ENCODE data around the gene F2RL2.
A peak's percentile ranks its signal among the peaks of the same experiment; 100 is the strongest.

F2RL2 gene

DNA sequence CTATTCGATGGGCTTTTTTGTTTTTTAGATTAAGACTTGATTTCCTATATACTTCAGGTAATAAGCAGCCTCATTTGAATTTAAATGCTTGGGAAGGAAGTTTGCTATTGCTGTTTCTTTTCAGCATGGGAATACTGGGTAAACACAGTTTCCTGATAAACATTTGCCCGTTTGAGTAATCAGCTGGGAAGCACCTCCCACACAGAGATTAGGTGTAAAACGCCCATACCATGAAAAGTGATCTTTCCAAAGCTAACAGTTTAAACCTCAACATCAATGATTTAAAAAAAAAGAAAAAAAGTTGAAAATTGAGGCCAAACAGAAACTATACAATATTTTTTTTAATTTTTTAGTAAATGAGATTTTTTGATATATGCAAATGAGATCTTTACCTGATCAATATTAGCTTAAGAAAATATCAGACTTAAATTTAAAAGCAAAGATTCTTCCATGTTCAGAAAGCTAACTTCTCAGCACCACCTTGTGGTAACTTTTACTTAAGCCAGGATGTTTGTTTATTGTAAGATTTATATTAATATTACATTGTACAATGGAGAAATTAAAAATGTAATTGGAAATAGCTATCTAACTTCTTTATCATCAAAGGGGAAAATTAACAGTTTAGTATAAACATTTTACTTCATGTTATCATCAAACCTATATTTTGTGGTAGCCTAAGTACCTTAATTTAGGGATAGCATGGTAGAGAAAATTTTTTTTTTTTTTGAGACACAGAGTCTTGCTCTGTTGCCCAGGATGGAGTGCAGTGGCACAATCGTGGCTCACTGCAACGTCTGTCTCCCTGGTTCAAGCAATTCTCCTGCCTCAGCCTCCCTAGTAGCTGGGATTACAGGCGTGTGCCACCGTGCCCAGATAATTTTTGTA, 39.8 kb downstream of the F2RL2 start:
- peak; percentile 15 for DNase-seq (ENCODE audit: low read depth)

DNA sequence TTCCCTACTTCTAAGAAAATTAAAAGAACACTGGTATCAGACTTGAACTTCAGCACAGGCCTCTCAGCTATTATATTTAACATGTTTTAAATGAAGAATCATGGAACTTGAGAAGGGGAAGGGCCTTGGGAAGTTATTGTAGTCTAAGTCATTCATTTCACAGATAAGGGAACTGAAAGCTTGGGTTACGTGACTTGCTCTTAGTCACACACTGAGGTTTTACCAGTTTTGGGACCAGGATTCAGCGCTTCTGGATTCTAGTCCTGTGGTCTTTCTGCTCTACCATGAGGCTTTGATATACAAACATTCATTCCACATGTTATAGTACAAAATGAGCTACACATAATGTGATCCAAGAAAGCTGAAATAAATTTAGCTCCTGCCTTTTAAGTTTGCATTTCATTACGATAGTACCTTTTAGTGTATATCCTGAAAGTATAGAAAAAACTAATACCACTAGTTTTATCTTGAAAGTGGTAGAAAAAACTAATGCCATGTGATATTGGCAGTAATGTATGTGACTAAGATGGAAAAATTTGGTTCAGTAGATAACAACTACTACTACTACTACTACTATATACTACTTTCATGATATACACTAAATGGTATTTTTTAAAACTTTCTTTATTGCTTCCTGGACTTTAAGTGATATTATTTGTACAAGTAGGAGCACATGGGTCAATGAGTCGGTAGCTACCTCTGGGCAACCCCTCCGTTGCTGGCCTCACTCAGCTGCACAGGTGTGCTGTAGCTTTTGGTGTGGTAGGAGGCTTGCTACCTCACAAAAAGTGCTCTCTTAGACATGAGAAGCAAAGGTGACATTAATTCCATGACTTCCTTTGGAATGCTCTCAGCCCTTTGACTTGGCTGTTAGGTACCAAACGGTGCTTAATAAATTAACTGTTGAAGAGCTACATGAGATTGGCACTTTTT, 40.7 kb downstream of the F2RL2 start:
- no peak for DNase-seq (ENCODE audit: low read depth)

GRCh38 chr5:76580981-76581380, 42.2 kb downstream of the F2RL2 start:
- no peak for DNase-seq (ENCODE audit: low read depth)

DNA sequence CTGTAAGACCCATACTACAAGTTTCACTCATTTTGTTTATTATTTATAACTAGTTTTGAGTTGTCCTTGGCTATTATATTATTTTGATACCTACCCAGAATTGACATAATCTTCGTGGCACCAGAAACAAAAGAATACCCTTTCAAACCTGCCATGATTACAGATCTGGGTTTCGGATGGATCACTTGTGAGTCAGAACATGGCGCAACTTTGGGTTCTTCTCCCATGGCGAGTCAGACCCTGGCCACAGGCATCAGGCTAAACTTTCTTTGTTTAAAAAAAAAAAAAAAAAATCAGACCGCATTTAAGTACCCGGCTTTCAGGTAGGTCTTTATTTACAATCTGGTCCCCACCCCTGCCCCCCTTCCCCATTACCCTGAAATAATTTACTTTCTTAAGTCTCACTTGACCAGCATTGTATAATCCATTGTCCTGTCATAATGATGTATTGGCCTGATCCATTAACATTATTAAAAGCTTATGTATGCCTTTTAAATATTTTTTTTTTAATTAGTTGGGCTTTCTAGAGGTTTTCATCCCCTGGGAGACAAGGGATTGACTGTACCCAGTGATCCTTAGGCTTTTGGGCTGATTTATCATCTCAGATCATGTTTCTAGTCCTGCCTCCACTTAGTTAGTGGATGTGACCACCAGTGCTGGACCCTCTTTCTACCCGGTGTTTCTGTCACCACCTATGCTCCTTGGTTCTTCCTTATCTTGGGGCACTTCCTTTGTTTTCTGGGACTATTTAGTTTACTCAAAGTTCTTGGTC, 43.9 kb downstream of the F2RL2 start:
- no peak for DNase-seq (ENCODE audit: low read depth)

GRCh38 chr5:76576996-76577395, 46.2 kb downstream of the F2RL2 start:
- no peak for DNase-seq (ENCODE audit: low read depth)

DNA sequence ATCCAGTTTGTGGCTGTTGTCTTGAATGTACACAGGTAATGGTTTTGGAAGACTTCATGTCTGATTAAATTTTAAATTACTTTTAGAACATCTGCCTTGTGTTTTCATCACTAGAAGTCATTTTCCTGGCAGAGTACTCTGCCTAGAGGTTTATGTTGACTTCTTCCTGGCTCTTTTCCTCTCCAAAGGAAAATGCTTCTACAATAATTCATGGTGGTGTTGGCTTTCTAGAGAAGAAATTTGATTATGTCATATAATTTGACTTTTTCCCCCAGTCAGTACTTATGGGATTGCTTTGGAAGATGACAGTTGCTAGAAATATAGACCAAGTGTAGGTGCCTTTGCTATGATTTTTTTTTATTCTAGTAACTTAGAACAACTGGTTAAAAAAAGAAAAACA, 46.8 kb downstream of the F2RL2 start:
- no peak for DNase-seq (ENCODE audit: low read depth)

- no peak for DNase-seq (ENCODE audit: low read depth)
Measured at GRCh38 chr5:76571559-76571958, 51.6 kb downstream of the F2RL2 start.

DNA sequence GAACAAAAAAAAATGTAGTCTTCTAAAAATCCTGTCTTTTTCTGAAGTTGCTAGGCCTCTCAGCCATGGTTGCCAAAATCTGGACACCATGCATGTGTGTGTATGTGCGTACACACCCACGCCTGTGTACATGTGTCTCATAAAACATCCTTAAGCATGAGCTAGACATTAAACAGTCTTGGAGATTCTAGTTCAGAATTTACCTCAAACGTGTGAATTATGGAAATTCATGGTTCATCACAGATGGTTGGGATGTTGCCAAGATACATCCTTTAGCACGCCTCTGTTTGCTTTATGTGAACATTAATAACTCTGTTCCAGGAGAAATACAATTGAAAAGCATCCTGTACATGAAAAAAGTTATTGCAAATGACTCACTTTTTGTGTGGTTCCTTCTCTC, 53.0 kb downstream of the F2RL2 start:
- DNase-seq (ENCODE audit: low read depth) = no peak

Data from EH (cell line).